WTC11 (cell line): ENCODE data around the gene KLF1.
"Not testable (repeated sequence)": the region's sequence is repeated elsewhere in the genome, so short reads cannot be mapped to it uniquely, and the experiment has no call there.

Source experiments
- ATF1 ChIP-seq: sonication (generic); formaldehyde crosslinking; IDR thresholded peaks from 2 replicates; pipeline ENCODE4 v1.8.1; 2023; ENCODE audit warnings: mild to moderate bottlenecking, moderate library complexity, missing genetic modification reagents
- CTCF ChIP-seq: fragments of 200-600 bp; IDR thresholded peaks from 2 replicates; pipeline ENCODE4 v1.8.0; 2022; ENCODE audit warnings: antibody characterized with exemption
- ELF4 ChIP-seq: sonication (generic); formaldehyde crosslinking; IDR thresholded peaks from 2 replicates; pipeline ENCODE4 v1.8.1; 2022; ENCODE audit warnings: low read depth, mild to moderate bottlenecking, moderate library complexity, missing genetic modification reagents
- FOXJ3 ChIP-seq: sonication (generic); formaldehyde crosslinking; IDR thresholded peaks from 2 replicates; pipeline ENCODE4 v1.9.0; 2021; ENCODE audit warnings: missing genetic modification reagents, mild to moderate bottlenecking, borderline replicate concordance
- IRF1 ChIP-seq: sonication (generic); formaldehyde crosslinking; IDR thresholded peaks from 2 replicates; pipeline ENCODE4 v1.8.0; 2023; ENCODE audit warnings: missing genetic modification reagents
- NFATC4 ChIP-seq: fragments of 250-450 bp; sonication (Bioruptor Pico); IDR thresholded peaks from 2 replicates; pipeline ENCODE4 v1.9.0; 2021; ENCODE audit warnings: mild to moderate bottlenecking

GRCh38 chr19:12915860-12916259 is 28.9 kb upstream of the KLF1 start:
- not testable (repeated sequence) for TF ChIP-seq CTCF; FOXJ3 (CRISPR knock-in tag); ATF1 (CRISPR knock-in tag); IRF1 (CRISPR knock-in tag); NFATC4 (CRISPR knock-in tag); ELF4 (CRISPR knock-in tag)
